Glutamatergic neuron (in vitro differentiated cells): Measurements from ENCODE around the gene KRT84. TPM values are rescaled to one million over a fixed set of nuclear protein-coding genes. Genes with fewer than 3 reads are reported as not detected.
A peak's percentile ranks its signal among the peaks of the same experiment; 100 is the strongest.

Source experiments
- DNase-seq: peaks from one replicate; pipeline ENCODE4 v3.0.0; 2022
- H3K27ac Mint-ChIP-seq: one replicate; pipeline ENCODE4 v1.8.0; 2020; ENCODE audit warnings: mild to moderate bottlenecking, mixed read lengths, inconsistent platforms; ENCODE audit not compliant: unreplicated experiment
- H3K27me3 Mint-ChIP-seq: one replicate; pipeline ENCODE4 v1.8.0; 2020; ENCODE audit warnings: mild to moderate bottlenecking, moderate library complexity, mixed read lengths, inconsistent platforms; ENCODE audit not compliant: unreplicated experiment
- H3K36me3 Mint-ChIP-seq: one replicate; pipeline ENCODE4 v1.8.0; 2020; ENCODE audit warnings: mild to moderate bottlenecking, mixed read lengths, inconsistent platforms; ENCODE audit not compliant: unreplicated experiment
- H3K4me1 Mint-ChIP-seq: one replicate; pipeline ENCODE4 v1.8.0; 2020; ENCODE audit warnings: mild to moderate bottlenecking, low read depth, mixed read lengths, inconsistent platforms; ENCODE audit not compliant: unreplicated experiment
- H3K4me3 Mint-ChIP-seq: one replicate; pipeline ENCODE4 v1.8.0; 2020; ENCODE audit warnings: mild to moderate bottlenecking, mixed read lengths, inconsistent platforms; ENCODE audit not compliant: unreplicated experiment
- H3K9me3 Mint-ChIP-seq: one replicate; pipeline ENCODE4 v1.8.0; 2020; ENCODE audit warnings: mild to moderate bottlenecking, moderate library complexity, mixed read lengths, inconsistent platforms; ENCODE audit not compliant: unreplicated experiment
- CTCF ChIP-seq: fragments of 200-600 bp; sonication (generic); IDR thresholded peaks from one replicate; pipeline ENCODE4 v1.5.0; 2021; ENCODE audit not compliant: partially characterized antibody, unreplicated experiment
- total RNA-seq: library from RNA; stranded (reverse); fragmentation: NEBNext Ultra II Directional; extraction: Animal tissue kit (Norgen Biotek cat#: 25700); gene quantifications from one replicate; pipeline ENCODE4 v1.2.1, GENCODE V29; 2021; ENCODE audit not compliant: unreplicated experiment

KRT84 gene
- total RNA-seq, 1 donor from 2014 or later, result not detected

- Mint-ChIP-seq H3K9me3 (peaks cover 4% of the 10 kb centered on the region), H3K36me3 (no peaks in the 10 kb centered on the region), H3K27me3 (peaks cover 5% of the 10 kb centered on the region), H3K4me1 (no peaks in the 10 kb centered on the region), H3K4me3 (no peak overlapping the region), H3K27ac (no peak overlapping the region)
- TF ChIP-seq CTCF, result no peak
- DNase-seq, result no peak
Observed at GRCh38 chr12:52394836-52395405, 9.5 kb upstream of the KRT84 start.

- Mint-ChIP-seq H3K9me3 (peaks cover 4% of the 10 kb centered on the region), H3K36me3 (no peaks in the 10 kb centered on the region), H3K4me3 (no peak overlapping the region), H3K4me1 (no peaks in the 10 kb centered on the region), H3K27ac (no peak overlapping the region), H3K27me3 (peaks cover 5% of the 10 kb centered on the region)
- TF ChIP-seq CTCF, result no peak
- no peak for DNase-seq
Observed at GRCh38 chr12:52392465-52393007, 7.1 kb upstream of the KRT84 start.

- H3K27me3 Mint-ChIP-seq, result peaks cover 5% of the 10 kb centered on the region
- no peaks in the 10 kb centered on the region for H3K4me1 Mint-ChIP-seq
- TF ChIP-seq CTCF, result no peak
- H3K9me3 Mint-ChIP-seq, result peaks cover 4% of the 10 kb centered on the region
- H3K36me3 Mint-ChIP-seq, result no peaks in the 10 kb centered on the region
- H3K4me3 Mint-ChIP-seq, result no peak overlapping the region
- peak; percentile 34 for DNase-seq
- no peak overlapping the region for H3K27ac Mint-ChIP-seq
Observed at GRCh38 chr12:52391618-52392002, 6.2 kb upstream of the KRT84 start.

- Mint-ChIP-seq H3K27ac (no peak overlapping the region), H3K4me1 (no peaks in the 10 kb centered on the region), H3K9me3 (peaks cover 3% of the 10 kb centered on the region), H3K4me3 (no peak overlapping the region), H3K27me3 (peaks cover 5% of the 10 kb centered on the region), H3K36me3 (no peaks in the 10 kb centered on the region)
- peak; percentile 40 for DNase-seq
- TF ChIP-seq CTCF, result peak; percentile 70
Observed at GRCh38 chr12:52390739-52391617, 5.5 kb upstream of the KRT84 start.
